ENCODE results near the gene MYO7A.

Gene MYO7A

GRCh38 chr11:77191823-77192495 lies 63.9 kb downstream of the MYO7A start:
- no peak overlapping the region for H3K9ac ChIP-seq (ENCODE audit: low read length)
- H3K36me3 ChIP-seq (ENCODE audit: control insufficient read depth, insufficient read depth, low read length, severe bottlenecking) = no peaks in the 10 kb centered on the region
- peaks cover 8% of the 10 kb centered on the region for H3K27me3 ChIP-seq (replicated peaks; ENCODE audit: control insufficient read depth, insufficient read depth, low read length)
- no peaks in the 10 kb centered on the region for H3K9me3 ChIP-seq (ENCODE audit: control insufficient read depth, low read length)
- no peaks in the 10 kb centered on the region for H3K4me1 ChIP-seq (ENCODE audit: control insufficient read depth, insufficient read depth, low read length)
- DNase-seq (ENCODE audit: low read depth) = peak; percentile 7
- no peak overlapping the region for H3K4me3 ChIP-seq (ENCODE audit: low read length)

- no peak overlapping the region for H3K4me3 ChIP-seq (ENCODE audit: low read length)
- H3K36me3 ChIP-seq (ENCODE audit: control insufficient read depth, insufficient read depth, low read length, severe bottlenecking) = no peaks in the 10 kb centered on the region
- DNase-seq (ENCODE audit: low read depth) = no peak
- peaks cover 8% of the 10 kb centered on the region for H3K27me3 ChIP-seq (replicated peaks; ENCODE audit: control insufficient read depth, insufficient read depth, low read length)
- no peak overlapping the region for H3K9ac ChIP-seq (ENCODE audit: low read length)
- H3K9me3 ChIP-seq (ENCODE audit: control insufficient read depth, low read length) = no peaks in the 10 kb centered on the region
- no peaks in the 10 kb centered on the region for H3K4me1 ChIP-seq (ENCODE audit: control insufficient read depth, insufficient read depth, low read length)
Measured at GRCh38 chr11:77193167-77193566, 65.1 kb downstream of the MYO7A start.

DNA sequence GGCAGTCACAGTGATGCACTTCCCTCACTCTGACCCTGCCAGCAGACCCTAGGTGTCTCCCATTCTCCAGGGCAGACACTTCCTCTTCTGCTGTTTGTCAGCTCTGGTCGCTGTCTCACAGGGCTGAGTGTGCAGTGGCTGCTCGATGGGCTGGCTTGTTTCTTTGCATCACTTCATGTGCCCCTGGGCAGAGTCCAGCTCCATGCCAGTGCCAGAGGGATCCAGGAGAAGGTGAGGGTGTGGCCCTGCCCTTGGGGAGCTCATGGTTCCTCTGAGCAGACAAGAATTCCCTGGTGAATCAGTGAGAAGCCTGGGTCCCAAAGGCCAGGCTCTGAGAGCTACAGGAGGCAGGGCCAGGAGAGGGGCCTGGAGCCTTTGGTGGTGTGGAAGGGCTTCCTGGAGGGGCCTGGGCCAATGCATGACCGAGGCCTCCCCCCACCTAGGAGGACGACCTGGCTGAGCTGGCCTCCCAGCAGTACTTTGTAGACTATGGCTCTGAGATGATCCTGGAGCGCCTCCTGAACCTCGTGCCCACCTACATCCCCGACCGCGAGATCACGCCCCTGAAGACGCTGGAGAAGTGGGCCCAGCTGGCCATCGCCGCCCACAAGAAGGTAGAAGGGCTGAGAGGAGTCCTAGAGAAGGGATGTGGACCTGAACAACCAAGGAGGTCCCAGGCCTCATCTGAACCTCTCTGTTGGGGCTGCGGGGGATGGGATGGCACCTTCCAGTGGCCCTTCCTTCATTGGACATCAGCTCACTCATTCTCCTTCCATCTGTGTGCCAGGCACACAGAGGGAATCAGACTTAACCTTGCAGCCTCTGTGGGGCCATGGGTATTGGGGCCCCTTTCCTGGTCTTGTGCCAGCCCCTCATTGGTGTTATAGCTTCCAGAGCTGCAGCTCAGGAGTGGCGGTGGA lies 66.1 kb downstream of the MYO7A start:
- peaks cover 8% of the 10 kb centered on the region for H3K27me3 ChIP-seq (replicated peaks; ENCODE audit: control insufficient read depth, insufficient read depth, low read length)

DNA sequence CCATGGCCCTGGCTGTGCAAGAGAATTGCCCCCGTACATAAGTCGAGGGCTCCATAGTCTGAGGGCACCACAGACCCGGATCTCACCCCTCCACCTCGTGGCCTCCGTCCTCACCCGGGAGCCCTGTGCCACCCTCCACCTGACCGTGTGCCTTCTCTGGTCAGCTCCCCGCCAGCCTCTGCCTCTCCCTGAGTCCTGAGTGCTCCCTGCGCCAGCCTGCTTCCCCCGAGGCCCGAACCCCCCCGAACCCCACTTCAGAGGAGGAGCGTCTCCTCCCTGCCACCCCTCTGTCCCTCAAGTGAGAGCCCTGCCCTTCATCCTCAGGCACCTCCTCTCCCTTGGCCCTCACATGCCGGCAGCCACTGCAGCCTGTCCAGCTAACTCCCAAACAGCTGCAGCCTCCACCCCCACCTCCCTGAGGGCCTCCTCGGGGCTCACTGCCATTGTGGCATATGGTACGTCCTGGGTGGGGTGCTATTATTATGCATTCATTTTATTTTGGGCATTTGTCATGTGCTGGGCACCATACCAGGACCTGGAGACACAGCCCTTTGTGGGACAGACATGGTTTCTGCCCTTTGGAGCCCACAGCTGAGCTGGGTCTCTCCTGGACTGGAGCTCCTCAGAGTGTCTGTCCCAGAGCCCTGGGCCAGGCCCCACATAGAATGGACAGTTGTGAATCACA lies 67.2 kb downstream of the MYO7A start:
- H3K4me1 ChIP-seq (ENCODE audit: control insufficient read depth, insufficient read depth, low read length) = no peaks in the 10 kb centered on the region
- no peaks in the 10 kb centered on the region for H3K36me3 ChIP-seq (ENCODE audit: control insufficient read depth, insufficient read depth, low read length, severe bottlenecking)
- peaks cover 8% of the 10 kb centered on the region for H3K27me3 ChIP-seq (replicated peaks; ENCODE audit: control insufficient read depth, insufficient read depth, low read length)
- no peak overlapping the region for H3K9ac ChIP-seq (ENCODE audit: low read length)
- H3K4me3 ChIP-seq (ENCODE audit: low read length) = no peak overlapping the region
- no peaks in the 10 kb centered on the region for H3K9me3 ChIP-seq (ENCODE audit: control insufficient read depth, low read length)
- no peak for DNase-seq (ENCODE audit: low read depth)

More for the DNA sequence above, 66.1 kb downstream of the MYO7A start:
- Histone ChIP-seq H3K4me1 (ENCODE audit: control insufficient read depth, insufficient read depth, low read length) (no peaks in the 10 kb centered on the region), H3K9ac (ENCODE audit: low read length) (no peak overlapping the region), H3K4me3 (ENCODE audit: low read length) (no peak overlapping the region), H3K36me3 (ENCODE audit: control insufficient read depth, insufficient read depth, low read length, severe bottlenecking) (no peaks in the 10 kb centered on the region), H3K9me3 (ENCODE audit: control insufficient read depth, low read length) (no peaks in the 10 kb centered on the region)
- DNase-seq (ENCODE audit: low read depth) = no peak

- Histone ChIP-seq H3K9me3 (ENCODE audit: control insufficient read depth, low read length) (no peaks in the 10 kb centered on the region), H3K4me3 (ENCODE audit: low read length) (no peak overlapping the region), H3K27me3 (replicated peaks; ENCODE audit: control insufficient read depth, insufficient read depth, low read length) (peaks cover 7% of the 10 kb centered on the region), H3K36me3 (ENCODE audit: control insufficient read depth, insufficient read depth, low read length, severe bottlenecking) (no peaks in the 10 kb centered on the region), H3K4me1 (ENCODE audit: control insufficient read depth, insufficient read depth, low read length) (no peaks in the 10 kb centered on the region), H3K9ac (ENCODE audit: low read length) (no peak overlapping the region)
- no peak for DNase-seq (ENCODE audit: low read depth)
Measured at GRCh38 chr11:77196961-77197360, 68.9 kb downstream of the MYO7A start.

DNA sequence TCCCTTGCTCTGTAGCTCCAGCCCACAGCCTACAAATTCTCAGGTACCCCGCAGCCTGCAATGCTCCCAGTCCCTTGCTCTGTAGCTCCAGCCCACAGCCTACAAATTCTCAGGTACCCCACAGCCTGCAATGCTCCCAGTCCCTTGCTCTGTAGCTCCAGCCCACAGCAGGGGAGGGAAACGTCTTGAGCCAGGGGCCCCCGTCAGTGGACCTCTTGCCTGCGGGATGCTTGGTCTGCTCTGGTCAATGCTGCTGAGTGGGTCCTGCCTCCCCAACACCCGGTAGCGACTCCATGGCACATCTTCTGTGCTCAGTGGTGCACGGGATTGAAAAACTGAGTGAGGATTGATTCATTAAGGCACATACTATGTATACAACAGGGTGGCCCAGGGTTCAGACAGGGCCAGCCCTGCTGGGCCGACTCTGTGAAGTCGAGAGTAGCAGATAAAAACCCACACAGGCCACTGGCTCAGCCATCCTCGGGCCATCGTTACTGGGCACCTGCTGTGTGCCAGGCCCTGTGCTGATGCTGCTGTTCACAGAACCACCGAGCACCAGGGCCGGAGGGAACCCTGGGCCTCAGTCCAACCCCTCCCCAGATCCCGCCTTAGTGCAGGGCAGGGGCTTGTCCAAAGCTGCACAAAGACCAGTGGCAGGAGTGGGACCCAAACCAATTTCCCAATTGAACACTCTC lies 69.7 kb downstream of the MYO7A start:
- H3K4me1 ChIP-seq (ENCODE audit: control insufficient read depth, insufficient read depth, low read length) = no peaks in the 10 kb centered on the region
- no peaks in the 10 kb centered on the region for H3K9me3 ChIP-seq (ENCODE audit: control insufficient read depth, low read length)
- no peak for DNase-seq (ENCODE audit: low read depth)
- H3K4me3 ChIP-seq (ENCODE audit: low read length) = no peak overlapping the region
- no peak overlapping the region for H3K9ac ChIP-seq (ENCODE audit: low read length)
- H3K36me3 ChIP-seq (ENCODE audit: control insufficient read depth, insufficient read depth, low read length, severe bottlenecking) = no peaks in the 10 kb centered on the region
- H3K27me3 ChIP-seq (replicated peaks; ENCODE audit: control insufficient read depth, insufficient read depth, low read length) = no peaks in the 10 kb centered on the region

DNA sequence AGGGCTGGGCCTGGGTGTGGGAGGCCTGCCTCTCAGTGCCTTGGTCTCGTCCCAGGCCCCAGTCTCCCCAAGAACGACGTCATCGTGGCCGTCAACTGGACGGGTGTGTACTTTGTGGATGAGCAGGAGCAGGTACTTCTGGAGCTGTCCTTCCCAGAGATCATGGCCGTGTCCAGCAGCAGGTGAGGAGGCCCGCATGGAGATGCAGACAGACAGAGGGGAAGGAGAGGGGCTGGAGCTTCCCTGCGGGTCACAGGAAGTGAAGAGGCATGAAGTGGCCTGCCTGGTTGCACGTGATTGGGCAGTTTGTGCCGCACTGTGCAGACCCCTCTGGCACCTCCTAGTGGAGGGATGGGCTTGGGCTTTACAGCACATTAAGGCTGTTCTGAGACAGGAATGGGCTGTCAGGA lies 70.4 kb downstream of the MYO7A start:
- no peak overlapping the region for H3K4me3 ChIP-seq (ENCODE audit: low read length)
- no peak for DNase-seq (ENCODE audit: low read depth)
- no peaks in the 10 kb centered on the region for H3K36me3 ChIP-seq (ENCODE audit: control insufficient read depth, insufficient read depth, low read length, severe bottlenecking)
- H3K9ac ChIP-seq (ENCODE audit: low read length) = no peak overlapping the region
- H3K27me3 ChIP-seq (replicated peaks; ENCODE audit: control insufficient read depth, insufficient read depth, low read length) = no peaks in the 10 kb centered on the region
- H3K4me1 ChIP-seq (ENCODE audit: control insufficient read depth, insufficient read depth, low read length) = no peaks in the 10 kb centered on the region
- H3K9me3 ChIP-seq (ENCODE audit: control insufficient read depth, low read length) = no peaks in the 10 kb centered on the region

- no peaks in the 10 kb centered on the region for H3K27me3 ChIP-seq (replicated peaks; ENCODE audit: control insufficient read depth, insufficient read depth, low read length)
- DNase-seq (ENCODE audit: low read depth) = no peak
- no peak overlapping the region for H3K4me3 ChIP-seq (ENCODE audit: low read length)
- H3K4me1 ChIP-seq (ENCODE audit: control insufficient read depth, insufficient read depth, low read length) = no peaks in the 10 kb centered on the region
- no peaks in the 10 kb centered on the region for H3K9me3 ChIP-seq (ENCODE audit: control insufficient read depth, low read length)
- no peak overlapping the region for H3K9ac ChIP-seq (ENCODE audit: low read length)
- H3K36me3 ChIP-seq (ENCODE audit: control insufficient read depth, insufficient read depth, low read length, severe bottlenecking) = no peaks in the 10 kb centered on the region
Measured at GRCh38 chr11:77199137-77199745, 71.2 kb downstream of the MYO7A start.

- DNase-seq (ENCODE audit: low read depth) = no peak
- no peak overlapping the region for H3K4me3 ChIP-seq (ENCODE audit: low read length)
Measured at GRCh38 chr11:77200351-77201268, 72.6 kb downstream of the MYO7A start.

GRCh38 chr11:77201370-77201769 lies 73.3 kb downstream of the MYO7A start:
- Histone ChIP-seq H3K9ac (ENCODE audit: low read length) (no peak overlapping the region), H3K36me3 (ENCODE audit: control insufficient read depth, insufficient read depth, low read length, severe bottlenecking) (no peaks in the 10 kb centered on the region), H3K27me3 (replicated peaks; ENCODE audit: control insufficient read depth, insufficient read depth, low read length) (no peaks in the 10 kb centered on the region), H3K9me3 (ENCODE audit: control insufficient read depth, low read length) (no peaks in the 10 kb centered on the region), H3K4me1 (ENCODE audit: control insufficient read depth, insufficient read depth, low read length) (no peaks in the 10 kb centered on the region), H3K4me3 (ENCODE audit: low read length) (no peak overlapping the region)
- DNase-seq (ENCODE audit: low read depth) = no peak

More at GRCh38 chr11:77200351-77201268, 72.6 kb downstream of the MYO7A start:
- H3K4me1 ChIP-seq (ENCODE audit: control insufficient read depth, insufficient read depth, low read length) = no peaks in the 10 kb centered on the region
- H3K36me3 ChIP-seq (ENCODE audit: control insufficient read depth, insufficient read depth, low read length, severe bottlenecking) = no peaks in the 10 kb centered on the region
- no peak overlapping the region for H3K9ac ChIP-seq (ENCODE audit: low read length)
- no peaks in the 10 kb centered on the region for H3K9me3 ChIP-seq (ENCODE audit: control insufficient read depth, low read length)
- H3K27me3 ChIP-seq (replicated peaks; ENCODE audit: control insufficient read depth, insufficient read depth, low read length) = no peaks in the 10 kb centered on the region

Measured in adipocyte (in vitro differentiated cells).